Calu3 (cell line): ENCODE measurements around the gene OR52N5. TPM values are rescaled to one million over a fixed set of nuclear protein-coding genes. Genes with fewer than 3 reads are reported as not detected.

Source experiments
- BruUV-seq: library from RNA; stranded (reverse); fragments of 400-500 nt; replicated peaks from 2 replicates; lab custom pipeline; 2021; lab: Mats Ljungman, UMichigan
- CTCF ChIA-PET: fragments of 300-600 bp; sonication (Branson Sonifier 250); formaldehyde crosslinking; loops from one replicate; lab custom pipeline; 2022; ENCODE audit warnings: antibody characterized with exemption; lab: Charles Lee
- DNase-seq: peaks from one replicate; pipeline ENCODE4 v3.0.0; 2022
- H3K27ac Mint-ChIP-seq: one replicate; pipeline ENCODE4 v1.8.0; 2022; ENCODE audit warnings: mixed read lengths; ENCODE audit not compliant: unreplicated experiment
- H3K27me3 Mint-ChIP-seq: one replicate; pipeline ENCODE4 v1.8.0; 2022; ENCODE audit warnings: mixed read lengths; ENCODE audit not compliant: unreplicated experiment
- H3K36me3 Mint-ChIP-seq: one replicate; pipeline ENCODE4 v1.8.0; 2022; ENCODE audit warnings: mild to moderate bottlenecking, moderate library complexity, mixed read lengths; ENCODE audit not compliant: insufficient read depth, unreplicated experiment
- H3K4me1 Mint-ChIP-seq: one replicate; pipeline ENCODE4 v1.8.0; 2022; ENCODE audit warnings: mild to moderate bottlenecking, low read depth, mixed read lengths; ENCODE audit not compliant: unreplicated experiment
- H3K4me3 Mint-ChIP-seq: one replicate; pipeline ENCODE4 v1.8.0; 2022; ENCODE audit warnings: mild to moderate bottlenecking, low read depth, moderate library complexity, mixed read lengths; ENCODE audit not compliant: unreplicated experiment
- H3K9me3 Mint-ChIP-seq: one replicate; pipeline ENCODE4 v1.8.0; 2022; ENCODE audit warnings: low read depth, mixed read lengths; ENCODE audit not compliant: unreplicated experiment
- CTCF ChIP-seq: fragments of 200-600 bp; IDR thresholded peaks from one replicate; pipeline ENCODE4 v1.8.0; 2022; ENCODE audit warnings: antibody characterized with exemption; ENCODE audit not compliant: unreplicated experiment
- intact Hi-C: fragments of 100-400 bp; cut with micrococcal nuclease; formaldehyde crosslinking; loops from one replicate; pipeline ENCODE4 v1.10.0; 2022; ENCODE audit not compliant: unreplicated experiment
- total RNA-seq: library from RNA; stranded (reverse); gene quantifications from 2 replicates; pipeline ENCODE4 v1.2.3, GENCODE V29; 2022

OR52N5 gene
- total RNA-seq, 1 experiment from 2014 or later: not detected

GRCh38 chr11:5737670-5738392 lies 45.3 kb downstream of the OR52N5 start:
- Mint-ChIP-seq H3K36me3 (no peaks in the 10 kb centered on the region), H3K4me1 (no peaks in the 10 kb centered on the region), H3K27ac (no peak overlapping the region), H3K27me3 (peaks cover 42% of the 10 kb centered on the region), H3K9me3 (no peaks in the 10 kb centered on the region), H3K4me3 (no peak overlapping the region)
- no TSS peak for BruUV-seq
- TF ChIP-seq CTCF: no peak
- intact Hi-C loops: no loop called here
- no peak for DNase-seq
- CTCF ChIA-PET: interaction anchor here (0.6 kb wide), 1 partner anchor 929 kb away, joined by 3 read pairs; no protein-coding TSS in a partner anchor

GRCh38 chr11:5737091-5737490 lies 46.1 kb downstream of the OR52N5 start:
- H3K27me3 Mint-ChIP-seq: peaks cover 37% of the 10 kb centered on the region
- H3K4me3 Mint-ChIP-seq: no peak overlapping the region
- BruUV-seq: no TSS peak
- H3K27ac Mint-ChIP-seq: no peak overlapping the region
- CTCF ChIA-PET: no interaction called here
- intact Hi-C loops: no loop called here
- TF ChIP-seq CTCF: no peak
- H3K9me3 Mint-ChIP-seq: no peaks in the 10 kb centered on the region
- no peak for DNase-seq
- H3K36me3 Mint-ChIP-seq: no peaks in the 10 kb centered on the region
- no peaks in the 10 kb centered on the region for H3K4me1 Mint-ChIP-seq

- Mint-ChIP-seq H3K9me3 (no peaks in the 10 kb centered on the region), H3K4me1 (no peaks in the 10 kb centered on the region), H3K36me3 (no peaks in the 10 kb centered on the region), H3K27ac (no peak within 1 kb of the TSS), H3K4me3 (no peak within 1 kb of the TSS), H3K27me3 (peaks cover 30% of the 10 kb centered on the region)
- intact Hi-C loops: no loop called here
- no peak for TF ChIP-seq CTCF
- BruUV-seq: no TSS peak
- DNase-seq: no peak
- CTCF ChIA-PET: no interaction called here
Measured at GRCh38 chr11:5736396-5736795, 46.8 kb downstream of the OR52N5 start, which contains the start of gene OR56B1. TSS of gene OR56B1 (plus strand) at chr11:5736448. CDS start at chr11:5736517, 69 bp downstream.

- intact Hi-C loops: no loop called here
- DNase-seq: no peak
- Mint-ChIP-seq H3K27ac (no peak overlapping the region), H3K9me3 (no peaks in the 10 kb centered on the region), H3K4me3 (no peak overlapping the region), H3K36me3 (no peaks in the 10 kb centered on the region), H3K4me1 (no peaks in the 10 kb centered on the region), H3K27me3 (peaks cover 41% of the 10 kb centered on the region)
- TF ChIP-seq CTCF: no peak
- no TSS peak for BruUV-seq
- CTCF ChIA-PET: no interaction called here
Measured at GRCh38 chr11:5727691-5728090, 55.5 kb downstream of the OR52N5 start.
